MM.1S (cell line): ENCODE measurements around the gene VPS35L.

Source experiments
- EZH2 ChIP-seq: fragments of 300-600 bp; sonication (generic); optimal IDR thresholded peaks from 2 replicates; pipeline ENCODE3; 2017; ENCODE audit warnings: low read depth, mild to moderate bottlenecking, antibody characterized with exemption, low read length, mixed read lengths
- EZH2phosphoT487 ChIP-seq: fragments of 300-600 bp; sonication (generic); IDR thresholded peaks from 2 replicates; pipeline ENCODE4 v1.6.1; 2018; ENCODE audit warnings: antibody characterized with exemption, low read length
- TF ChIP-seq, protein P1 (sequence below): fragments of 300-600 bp; sonication (generic); IDR thresholded peaks from 2 replicates; pipeline ENCODE4 v1.5.1; 2016; ENCODE audit warnings: antibody characterized with exemption, low read length, mixed read lengths

DNA sequence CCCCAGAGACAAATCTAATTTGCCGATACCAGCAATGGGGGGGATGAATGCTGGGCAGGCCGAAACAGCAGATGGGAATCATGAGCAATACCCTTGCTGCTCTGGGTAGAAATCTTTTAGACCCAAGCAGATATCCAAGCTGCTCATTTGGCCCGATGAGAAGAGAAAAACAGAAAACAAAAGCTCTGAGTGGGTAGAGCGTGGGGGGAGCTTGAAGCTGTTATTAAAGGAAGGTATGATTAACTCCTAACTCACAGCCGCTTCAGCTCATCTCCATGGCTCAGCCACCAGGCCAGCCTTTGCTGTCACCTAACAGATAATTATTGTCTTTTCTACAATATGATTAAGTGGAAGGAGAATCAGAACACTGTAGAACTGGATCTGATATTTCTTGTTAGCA is 58.3 kb downstream of the VPS35L start:
- TF ChIP-seq, protein P1, sequence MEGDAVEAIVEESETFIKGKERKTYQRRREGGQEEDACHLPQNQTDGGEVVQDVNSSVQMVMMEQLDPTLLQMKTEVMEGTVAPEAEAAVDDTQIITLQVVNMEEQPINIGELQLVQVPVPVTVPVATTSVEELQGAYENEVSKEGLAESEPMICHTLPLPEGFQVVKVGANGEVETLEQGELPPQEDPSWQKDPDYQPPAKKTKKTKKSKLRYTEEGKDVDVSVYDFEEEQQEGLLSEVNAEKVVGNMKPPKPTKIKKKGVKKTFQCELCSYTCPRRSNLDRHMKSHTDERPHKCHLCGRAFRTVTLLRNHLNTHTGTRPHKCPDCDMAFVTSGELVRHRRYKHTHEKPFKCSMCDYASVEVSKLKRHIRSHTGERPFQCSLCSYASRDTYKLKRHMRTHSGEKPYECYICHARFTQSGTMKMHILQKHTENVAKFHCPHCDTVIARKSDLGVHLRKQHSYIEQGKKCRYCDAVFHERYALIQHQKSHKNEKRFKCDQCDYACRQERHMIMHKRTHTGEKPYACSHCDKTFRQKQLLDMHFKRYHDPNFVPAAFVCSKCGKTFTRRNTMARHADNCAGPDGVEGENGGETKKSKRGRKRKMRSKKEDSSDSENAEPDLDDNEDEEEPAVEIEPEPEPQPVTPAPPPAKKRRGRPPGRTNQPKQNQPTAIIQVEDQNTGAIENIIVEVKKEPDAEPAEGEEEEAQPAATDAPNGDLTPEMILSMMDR: no peak
- TF ChIP-seq EZH2 (no peak), EZH2phosphoT487 (no peak)
